Measurements from ENCODE around the gene CASQ1.
A peak's percentile ranks its signal among the peaks of the same experiment; 100 is the strongest.

CASQ1 gene

GRCh38 chr1:160219062-160219929 is 28.9 kb downstream of the CASQ1 start:
- Histone ChIP-seq H3K4me2 (ENCODE audit: low read length) (no peak overlapping the region), H3K9ac (ENCODE audit: low read length) (no peak overlapping the region), H3K27ac (ENCODE audit: low read length) (no peak overlapping the region), H3K9me3 (ENCODE audit: insufficient read depth, low read length) (no peaks in the 10 kb centered on the region), H2AFZ (ENCODE audit: low read depth, low read length) (no peak overlapping the region), H3K4me1 (ENCODE audit: low read length) (no peaks in the 10 kb centered on the region), H4K20me1 (ENCODE audit: insufficient read depth, low read length) (no peaks in the 10 kb centered on the region; the same call in 1 of the 2 replicates), H3K27me3 (ENCODE audit: low read depth, low read length) (no peaks in the 10 kb centered on the region), H3K4me3 (ENCODE audit: low read length) (no peak overlapping the region), H3K79me2 (ENCODE audit: low read length) (no peaks in the 10 kb centered on the region), H3K36me3 (replicated peaks; ENCODE audit: low read depth, low read length) (peaks cover 87% of the 10 kb centered on the region)
- no peak for TF ChIP-seq EZH2phosphoT487 (IDR thresholded peaks at IDR 0.05; ENCODE audit: low read depth)
- peak; percentile 49 for TF ChIP-seq CTCF (IDR thresholded peaks at IDR 0.05; ENCODE audit: low read depth, low read length)

DNA sequence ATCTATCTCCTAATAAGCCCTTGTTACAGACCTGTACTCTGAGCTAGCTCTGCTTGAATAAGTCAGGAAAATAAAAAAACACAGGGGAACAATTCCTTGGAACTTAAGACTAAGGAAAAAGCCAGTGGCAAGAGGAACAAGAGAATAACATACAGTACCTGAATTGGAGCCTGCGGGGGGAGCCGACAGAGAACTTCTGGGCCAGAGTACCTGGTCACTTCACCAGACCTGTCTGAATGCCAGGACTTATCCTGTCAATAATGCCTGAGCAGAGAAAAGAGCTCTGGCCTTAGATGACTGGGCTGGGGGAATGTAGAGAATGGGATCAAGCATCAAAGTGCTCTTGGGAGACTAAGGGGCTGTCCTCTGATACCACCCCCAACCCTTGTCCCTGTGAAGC is 29.9 kb downstream of the CASQ1 start:
- H3K4me3 ChIP-seq (ENCODE audit: low read length): no peak overlapping the region
- H3K79me2 ChIP-seq (ENCODE audit: low read length): no peaks in the 10 kb centered on the region
- H3K4me2 ChIP-seq (ENCODE audit: low read length): no peak overlapping the region
- H2AFZ ChIP-seq (ENCODE audit: low read depth, low read length): no peak overlapping the region
- no peak overlapping the region for H3K27ac ChIP-seq (ENCODE audit: low read length)
- H3K27me3 ChIP-seq (ENCODE audit: low read depth, low read length): no peaks in the 10 kb centered on the region
- no peaks in the 10 kb centered on the region for H3K4me1 ChIP-seq (ENCODE audit: low read length)
- TF ChIP-seq EZH2phosphoT487 (IDR thresholded peaks at IDR 0.05; ENCODE audit: low read depth): no peak
- TF ChIP-seq CTCF (IDR thresholded peaks at IDR 0.05; ENCODE audit: low read depth, low read length): no peak
- no peaks in the 10 kb centered on the region for H3K9me3 ChIP-seq (ENCODE audit: insufficient read depth, low read length)
- no peak overlapping the region for H3K9ac ChIP-seq (ENCODE audit: low read length)
- H3K36me3 ChIP-seq (replicated peaks; ENCODE audit: low read depth, low read length): peaks cover 87% of the 10 kb centered on the region
- no peaks in the 10 kb centered on the region for H4K20me1 ChIP-seq (ENCODE audit: insufficient read depth, low read length)

DNA sequence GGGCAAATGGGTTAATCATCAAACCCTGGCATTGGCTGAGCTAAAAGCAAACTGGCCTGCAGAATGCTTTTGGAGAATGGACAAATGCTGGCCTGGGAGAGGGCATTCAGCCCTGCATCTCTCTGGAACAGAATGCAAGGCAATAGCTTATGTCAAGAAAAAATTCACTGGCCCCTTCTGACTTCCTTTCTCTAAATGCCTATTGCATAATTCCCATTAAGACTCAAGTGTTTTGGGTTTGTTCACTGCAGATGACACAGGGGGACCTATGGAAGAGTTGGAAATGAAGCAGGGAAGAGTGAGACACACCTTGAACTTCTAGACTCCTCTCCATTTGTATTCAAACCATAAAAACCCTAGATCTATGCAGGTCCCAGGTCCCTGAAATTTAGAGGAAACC is 30.7 kb downstream of the CASQ1 start:
- Histone ChIP-seq H3K9ac (ENCODE audit: low read length) (no peak overlapping the region), H3K4me2 (ENCODE audit: low read length) (no peak overlapping the region), H3K79me2 (ENCODE audit: low read length) (no peaks in the 10 kb centered on the region), H4K20me1 (ENCODE audit: insufficient read depth, low read length) (no peaks in the 10 kb centered on the region), H3K27ac (ENCODE audit: low read length) (no peak overlapping the region), H3K4me1 (ENCODE audit: low read length) (no peaks in the 10 kb centered on the region), H3K4me3 (ENCODE audit: low read length) (no peak overlapping the region), H2AFZ (ENCODE audit: low read depth, low read length) (no peak overlapping the region), H3K36me3 (replicated peaks; ENCODE audit: low read depth, low read length) (peaks cover 86% of the 10 kb centered on the region), H3K9me3 (ENCODE audit: insufficient read depth, low read length) (no peaks in the 10 kb centered on the region), H3K27me3 (ENCODE audit: low read depth, low read length) (no peaks in the 10 kb centered on the region)
- TF ChIP-seq EZH2phosphoT487 (IDR thresholded peaks at IDR 0.05; ENCODE audit: low read depth): no peak
- no peak for TF ChIP-seq CTCF (IDR thresholded peaks at IDR 0.05; ENCODE audit: low read depth, low read length)

- no peaks in the 10 kb centered on the region for H3K9me3 ChIP-seq (ENCODE audit: insufficient read depth, low read length)
- no peak for TF ChIP-seq EZH2phosphoT487 (IDR thresholded peaks at IDR 0.05; ENCODE audit: low read depth)
- no peak for TF ChIP-seq CTCF (IDR thresholded peaks at IDR 0.05; ENCODE audit: low read depth, low read length)
- H3K36me3 ChIP-seq (replicated peaks; ENCODE audit: low read depth, low read length): peaks cover 96% of the 10 kb centered on the region
- no peaks in the 10 kb centered on the region for H3K79me2 ChIP-seq (ENCODE audit: low read length)
- no peak overlapping the region for H2AFZ ChIP-seq (ENCODE audit: low read depth, low read length)
- no peak overlapping the region for H3K27ac ChIP-seq (ENCODE audit: low read length)
- no peak overlapping the region for H3K4me3 ChIP-seq (ENCODE audit: low read length)
- peaks cover 7% of the 10 kb centered on the region; the same call in 1 of the 2 replicates for H3K4me1 ChIP-seq (ENCODE audit: low read length)
- no peaks in the 10 kb centered on the region for H3K27me3 ChIP-seq (ENCODE audit: low read depth, low read length)
- no peak overlapping the region for H3K4me2 ChIP-seq (ENCODE audit: low read length)
- peaks cover 3% of the 10 kb centered on the region; the same call in 1 of the 2 replicates for H4K20me1 ChIP-seq (ENCODE audit: insufficient read depth, low read length)
- no peak overlapping the region for H3K9ac ChIP-seq (ENCODE audit: low read length)
Measured at GRCh38 chr1:160222546-160222945, 32.2 kb downstream of the CASQ1 start.
